Measurements from ENCODE around the gene MZT1. TPM values are rescaled to one million over a fixed set of nuclear protein-coding genes. Genes with fewer than 3 reads are reported as not detected.

The MZT1 gene
- total and polyA plus RNA-seq, 9 of the 15 experiments (the other 6 are each of a cell fraction or from before 2014, with no cell fraction given) = 15.3 to 31.6 (median 24.1) TPM

DNA sequence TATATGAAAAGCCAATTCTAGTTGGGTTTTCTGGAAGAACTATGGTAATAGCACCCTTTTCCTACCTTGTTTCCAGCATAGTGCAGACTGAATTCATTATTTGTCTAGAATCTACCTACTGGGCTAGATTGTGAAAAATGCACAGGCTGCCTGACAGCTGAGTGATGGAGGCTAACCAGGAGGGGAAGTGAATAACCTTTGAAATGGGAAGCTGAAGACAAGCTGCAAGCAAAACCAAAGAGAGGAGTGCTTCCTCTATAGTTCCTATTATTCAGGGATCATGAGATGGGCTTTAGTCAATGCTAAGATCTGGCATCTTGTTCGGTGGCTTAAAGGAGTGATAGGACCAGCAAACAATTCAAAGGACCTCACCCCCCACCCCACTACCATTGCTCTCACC is 26.9 kb downstream of the MZT1 start:
- no peaks in the 10 kb centered on the region for H4K20me1 ChIP-seq (replicated peaks; ENCODE audit: control insufficient read depth, insufficient read depth, low read length)
- H3K27me3 ChIP-seq (ENCODE audit: control insufficient read depth in 2 of 2, insufficient read depth in 2 of 2, low read length in 2 of 2) = no peaks in the 10 kb centered on the region
- ChIA-PET POLR2A (no interaction called here), CTCF (ENCODE audit: low intra/inter-chr PET ratio) (no interaction called here)
- intact Hi-C loops (cut with micrococcal nuclease) (no loop called here), in situ Hi-C loops (cut with MboI) (no loop called here)
- H3K4me2 ChIP-seq (ENCODE audit: insufficient read depth, low read length) = no peak overlapping the region
- no peak overlapping the region for H2AFZ ChIP-seq (ENCODE audit: low read depth, low read length)
- FAIRE-seq (no peak), DNase-seq (ENCODE audit: extremely low read depth in 1 of 4, low spot score in 3 of 4) (no peak), ATAC-seq (no peak)
- no peak overlapping the region for H3K4me3 ChIP-seq
- no peaks in the 10 kb centered on the region for H3K36me3 ChIP-seq (ENCODE audit: control insufficient read depth, insufficient read depth, low read length)
- H3K9ac ChIP-seq (ENCODE audit: insufficient read depth in 1 of 2, low read depth in 2 of 2, low read length in 2 of 2) = no peak overlapping the region
- WGBS (ENCODE audit: insufficient coverage, low coverage, missing lambda C conversion rate) = 43% methylated on average over 1 of the region's 1 CpG
- no peaks in the 10 kb centered on the region for H3K4me1 ChIP-seq (replicated peaks in 1 of 2; ENCODE audit: control insufficient read depth in 2 of 2, insufficient read depth in 2 of 2, low read length in 2 of 2)
- H3K9me1 ChIP-seq (ENCODE audit: control insufficient read depth, insufficient read depth, low read length) = no peaks in the 10 kb centered on the region
- no peak overlapping the region for H3K27ac ChIP-seq (ENCODE audit: extremely low read depth, low read depth, low read length)
- H3K9me3 ChIP-seq (replicated peaks; ENCODE audit: control insufficient read depth, insufficient read depth, low read depth, low read length) = no peaks in the 10 kb centered on the region
- no peaks in the 10 kb centered on the region for H3K79me2 ChIP-seq (ENCODE audit: control insufficient read depth, insufficient read depth, low read length)
- BruUV-seq (replicated peaks) = no TSS peak
- TF ChIP-seq ZNF586 (CRISPR knock-in tag; conservative IDR thresholded peaks at IDR 0.05) = no peak
- TF ChIP-seq LCOR (CRISPR knock-in tag; IDR thresholded peaks at IDR 0.05) = no peak
- TF ChIP-seq CTCF (IDR thresholded peaks at IDR 0.05 in 2 of 3, conservative IDR thresholded peaks at IDR 0.05 in 1 of 3; ENCODE audit: insufficient read depth in 2 of 3, low read depth in 1 of 3, low read length in 3 of 3) = no peak
- no peak for TF ChIP-seq SOX6 (IDR thresholded peaks at IDR 0.05)
- no peak for TF ChIP-seq TEAD2 (tag; IDR thresholded peaks at IDR 0.05)
- no peak for TF ChIP-seq NBN (IDR thresholded peaks at IDR 0.05; ENCODE audit: low read depth)
- TF ChIP-seq ZNF324 (CRISPR knock-in tag; IDR thresholded peaks at IDR 0.05) = no peak
- TF ChIP-seq, protein P1, sequence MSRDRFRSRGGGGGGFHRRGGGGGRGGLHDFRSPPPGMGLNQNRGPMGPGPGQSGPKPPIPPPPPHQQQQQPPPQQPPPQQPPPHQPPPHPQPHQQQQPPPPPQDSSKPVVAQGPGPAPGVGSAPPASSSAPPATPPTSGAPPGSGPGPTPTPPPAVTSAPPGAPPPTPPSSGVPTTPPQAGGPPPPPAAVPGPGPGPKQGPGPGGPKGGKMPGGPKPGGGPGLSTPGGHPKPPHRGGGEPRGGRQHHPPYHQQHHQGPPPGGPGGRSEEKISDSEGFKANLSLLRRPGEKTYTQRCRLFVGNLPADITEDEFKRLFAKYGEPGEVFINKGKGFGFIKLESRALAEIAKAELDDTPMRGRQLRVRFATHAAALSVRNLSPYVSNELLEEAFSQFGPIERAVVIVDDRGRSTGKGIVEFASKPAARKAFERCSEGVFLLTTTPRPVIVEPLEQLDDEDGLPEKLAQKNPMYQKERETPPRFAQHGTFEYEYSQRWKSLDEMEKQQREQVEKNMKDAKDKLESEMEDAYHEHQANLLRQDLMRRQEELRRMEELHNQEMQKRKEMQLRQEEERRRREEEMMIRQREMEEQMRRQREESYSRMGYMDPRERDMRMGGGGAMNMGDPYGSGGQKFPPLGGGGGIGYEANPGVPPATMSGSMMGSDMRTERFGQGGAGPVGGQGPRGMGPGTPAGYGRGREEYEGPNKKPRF (IDR thresholded peaks at IDR 0.05; ENCODE audit: low read depth, low read length) = no peak
- no peak for TF ChIP-seq NR2C2 (CRISPR knock-in tag; IDR thresholded peaks at IDR 0.05)
- TF ChIP-seq NR2C2 (tag; IDR thresholded peaks at IDR 0.05) = no peak
- no peak for TF ChIP-seq TCF7 (IDR thresholded peaks at IDR 0.05; ENCODE audit: borderline replicate concordance)
- TF ChIP-seq HNRNPL (IDR thresholded peaks at IDR 0.05; ENCODE audit: low read depth, low read length) = no peak
- TF ChIP-seq ZNF780A (CRISPR knock-in tag; IDR thresholded peaks at IDR 0.05) = no peak
- TF ChIP-seq, protein P2, sequence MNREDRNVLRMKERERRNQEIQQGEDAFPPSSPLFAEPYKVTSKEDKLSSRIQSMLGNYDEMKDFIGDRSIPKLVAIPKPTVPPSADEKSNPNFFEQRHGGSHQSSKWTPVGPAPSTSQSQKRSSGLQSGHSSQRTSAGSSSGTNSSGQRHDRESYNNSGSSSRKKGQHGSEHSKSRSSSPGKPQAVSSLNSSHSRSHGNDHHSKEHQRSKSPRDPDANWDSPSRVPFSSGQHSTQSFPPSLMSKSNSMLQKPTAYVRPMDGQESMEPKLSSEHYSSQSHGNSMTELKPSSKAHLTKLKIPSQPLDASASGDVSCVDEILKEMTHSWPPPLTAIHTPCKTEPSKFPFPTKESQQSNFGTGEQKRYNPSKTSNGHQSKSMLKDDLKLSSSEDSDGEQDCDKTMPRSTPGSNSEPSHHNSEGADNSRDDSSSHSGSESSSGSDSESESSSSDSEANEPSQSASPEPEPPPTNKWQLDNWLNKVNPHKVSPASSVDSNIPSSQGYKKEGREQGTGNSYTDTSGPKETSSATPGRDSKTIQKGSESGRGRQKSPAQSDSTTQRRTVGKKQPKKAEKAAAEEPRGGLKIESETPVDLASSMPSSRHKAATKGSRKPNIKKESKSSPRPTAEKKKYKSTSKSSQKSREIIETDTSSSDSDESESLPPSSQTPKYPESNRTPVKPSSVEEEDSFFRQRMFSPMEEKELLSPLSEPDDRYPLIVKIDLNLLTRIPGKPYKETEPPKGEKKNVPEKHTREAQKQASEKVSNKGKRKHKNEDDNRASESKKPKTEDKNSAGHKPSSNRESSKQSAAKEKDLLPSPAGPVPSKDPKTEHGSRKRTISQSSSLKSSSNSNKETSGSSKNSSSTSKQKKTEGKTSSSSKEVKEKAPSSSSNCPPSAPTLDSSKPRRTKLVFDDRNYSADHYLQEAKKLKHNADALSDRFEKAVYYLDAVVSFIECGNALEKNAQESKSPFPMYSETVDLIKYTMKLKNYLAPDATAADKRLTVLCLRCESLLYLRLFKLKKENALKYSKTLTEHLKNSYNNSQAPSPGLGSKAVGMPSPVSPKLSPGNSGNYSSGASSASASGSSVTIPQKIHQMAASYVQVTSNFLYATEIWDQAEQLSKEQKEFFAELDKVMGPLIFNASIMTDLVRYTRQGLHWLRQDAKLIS (CRISPR knock-in tag; IDR thresholded peaks at IDR 0.05) = no peak
- TF ChIP-seq TAF15 (IDR thresholded peaks at IDR 0.05; ENCODE audit: low read depth, low read length) = no peak
- no peak for TF ChIP-seq MYC (IDR thresholded peaks at IDR 0.05; ENCODE audit: low read depth, low read length)
- no peak for TF ChIP-seq MYC (CRISPR knock-in tag; IDR thresholded peaks at IDR 0.05; ENCODE audit: borderline replicate concordance, low read depth)
